Mesodermal cell (in vitro differentiated cells): ENCODE measurements around the gene WWC1.

Experiments
- H3K27ac ChIP-seq: 2 replicates; pipeline ENCODE4 v1.7.0; 2013; ENCODE audit warnings: mild to moderate bottlenecking, low read depth, low read length, moderate library complexity; ENCODE audit not compliant: severe bottlenecking
- H3K36me3 ChIP-seq: 2 replicates; pipeline ENCODE4 v1.7.1; 2013; ENCODE audit warnings: mild to moderate bottlenecking, low read length, moderate library complexity; ENCODE audit not compliant: control insufficient read depth, insufficient read depth
- H3K4me1 ChIP-seq: one replicate; pipeline ENCODE4 v1.7.1; 2013; ENCODE audit warnings: mild to moderate bottlenecking, low read length; ENCODE audit not compliant: insufficient read depth, control insufficient read depth, poor library complexity, severe bottlenecking
- H3K4me3 ChIP-seq: 2 replicates; pipeline ENCODE4 v1.7.0; 2013; ENCODE audit warnings: low read length, control low read depth, mild to moderate bottlenecking; ENCODE audit not compliant: insufficient read depth, poor library complexity, severe bottlenecking; ENCODE audit errors: extremely low read depth
- H3K9me3 ChIP-seq: 2 replicates; pipeline ENCODE4 v1.7.1; 2013; ENCODE audit warnings: mild to moderate bottlenecking, low read length, moderate library complexity; ENCODE audit not compliant: control insufficient read depth
- WGBS, 2 experiments: methylation state at CpG; one replicate each; pipeline ENCODE4 v1.1.5; 2013; ENCODE audit warnings: missing lambda C conversion rate in 2 of 2; ENCODE audit not compliant: insufficient coverage in 2 of 2; 5-methylcytosine and 5-hydroxymethylcytosine counted together

WWC1 gene

DNA sequence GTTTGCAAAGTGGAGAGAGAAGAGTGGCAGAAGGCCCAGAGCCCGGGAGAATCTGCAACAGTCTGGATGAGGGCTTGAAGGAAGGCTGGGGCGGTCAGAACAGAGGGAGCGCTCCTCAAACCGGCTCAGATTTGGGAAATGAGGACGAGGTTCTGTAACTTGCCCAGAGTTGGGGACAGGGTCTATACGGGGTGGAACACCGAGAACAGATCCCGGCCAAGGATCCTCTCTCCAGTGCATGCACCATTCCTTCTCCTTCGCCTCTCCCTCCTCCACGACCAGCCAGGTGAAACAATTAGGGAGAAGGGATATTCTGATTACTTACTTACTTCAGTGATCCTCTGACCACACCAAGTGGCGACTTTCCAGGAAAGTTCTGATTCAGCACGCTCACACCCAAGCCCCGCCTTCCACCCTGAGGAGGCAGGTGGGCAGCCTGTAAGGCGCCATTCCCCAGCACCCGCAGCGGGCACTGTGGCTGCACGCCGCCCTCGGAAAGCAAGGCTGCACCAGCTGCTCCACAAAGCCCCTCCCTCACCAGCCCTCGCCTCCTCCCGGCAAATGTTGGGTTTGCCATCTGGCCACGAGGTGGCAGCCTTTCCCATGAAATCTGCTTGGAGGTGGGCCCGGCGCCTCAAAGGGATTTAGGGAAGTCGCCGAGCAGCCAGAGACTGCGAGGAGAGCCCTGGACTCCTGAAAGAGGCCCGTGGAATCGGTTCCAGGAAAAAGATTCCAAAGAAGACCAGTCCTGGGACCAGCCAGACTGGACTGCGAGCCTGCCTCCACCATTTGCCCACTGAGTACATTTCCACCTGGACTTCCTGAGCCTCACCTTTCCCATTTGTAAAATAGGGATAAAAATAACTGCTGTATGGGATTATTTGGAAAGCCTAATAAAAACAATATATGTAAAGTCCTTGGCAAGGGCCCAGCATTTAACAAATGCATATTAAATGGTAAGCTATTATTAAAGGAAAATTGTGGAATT is 22.2 kb upstream of the WWC1 start:
- Histone ChIP-seq H3K4me3 (peak overlapping the region; percentile 24), H3K27ac (peak overlapping the region; percentile 71), H3K36me3 (no peaks in the 10 kb centered on the region), H3K9me3 (no peaks in the 10 kb centered on the region), H3K4me1 (peaks cover 10% of the 10 kb centered on the region)
- 8 to 11% methylated on average over 22 to 28 of the region's 30 CpGs for WGBS, 2 experiments

DNA sequence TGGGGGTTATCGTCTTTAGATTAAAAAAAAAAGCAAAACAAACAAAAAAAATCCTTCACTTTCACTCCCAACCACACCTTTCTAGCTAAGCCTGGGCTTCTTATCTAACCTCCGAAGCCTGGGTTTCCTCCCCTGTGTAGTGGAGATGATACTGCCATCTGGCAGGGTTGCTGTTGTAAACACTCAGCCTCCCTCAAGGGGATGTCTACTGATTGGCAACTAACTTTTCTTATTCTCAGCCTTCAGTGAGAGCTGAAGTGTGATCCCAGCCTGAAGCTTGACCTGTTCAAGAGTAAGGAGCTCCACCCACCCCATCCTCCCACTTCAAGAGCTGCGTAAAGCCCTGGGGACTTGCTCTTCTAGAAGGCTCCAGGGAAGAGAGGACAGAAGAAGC is 21.5 kb upstream of the WWC1 start:
- no peaks in the 10 kb centered on the region for H3K9me3 ChIP-seq
- WGBS, 2 experiments, result 38% methylated on average over 1 of the region's 3 CpGs; no CpG with 5 or more reads in 1 of the 2 experiments
- H3K4me1 ChIP-seq, result peaks cover 10% of the 10 kb centered on the region
- peak overlapping the region; percentile 9 for H3K4me3 ChIP-seq
- H3K27ac ChIP-seq, result peak overlapping the region; percentile 71
- H3K36me3 ChIP-seq, result no peaks in the 10 kb centered on the region

DNA sequence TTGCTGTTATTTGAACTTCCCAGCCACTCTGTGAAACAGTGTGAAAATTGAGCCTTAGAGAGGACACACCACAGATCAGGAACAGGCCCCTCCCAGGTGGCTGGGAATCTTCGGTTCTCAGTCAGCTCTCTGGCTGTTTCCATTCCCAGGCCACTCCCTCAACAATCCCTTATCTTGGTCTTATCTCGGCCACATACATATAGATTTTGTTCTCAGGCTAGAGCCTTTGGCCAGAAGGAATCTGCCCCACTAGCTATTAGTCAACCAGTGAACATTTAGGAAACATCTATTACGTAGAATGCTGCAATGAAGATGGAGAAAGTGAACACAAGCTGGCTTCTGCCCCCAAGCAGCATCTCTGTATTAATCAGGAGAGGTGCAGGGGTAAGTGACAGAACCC is 21.0 kb upstream of the WWC1 start:
- no peak overlapping the region for H3K4me3 ChIP-seq
- 69 to 71% methylated on average over 1 to 2 of the region's 3 CpGs for WGBS, 2 experiments
- no peaks in the 10 kb centered on the region for H3K9me3 ChIP-seq
- peak overlapping the region; percentile 71 for H3K27ac ChIP-seq
- no peaks in the 10 kb centered on the region for H3K36me3 ChIP-seq
- H3K4me1 ChIP-seq, result peaks cover 10% of the 10 kb centered on the region

DNA sequence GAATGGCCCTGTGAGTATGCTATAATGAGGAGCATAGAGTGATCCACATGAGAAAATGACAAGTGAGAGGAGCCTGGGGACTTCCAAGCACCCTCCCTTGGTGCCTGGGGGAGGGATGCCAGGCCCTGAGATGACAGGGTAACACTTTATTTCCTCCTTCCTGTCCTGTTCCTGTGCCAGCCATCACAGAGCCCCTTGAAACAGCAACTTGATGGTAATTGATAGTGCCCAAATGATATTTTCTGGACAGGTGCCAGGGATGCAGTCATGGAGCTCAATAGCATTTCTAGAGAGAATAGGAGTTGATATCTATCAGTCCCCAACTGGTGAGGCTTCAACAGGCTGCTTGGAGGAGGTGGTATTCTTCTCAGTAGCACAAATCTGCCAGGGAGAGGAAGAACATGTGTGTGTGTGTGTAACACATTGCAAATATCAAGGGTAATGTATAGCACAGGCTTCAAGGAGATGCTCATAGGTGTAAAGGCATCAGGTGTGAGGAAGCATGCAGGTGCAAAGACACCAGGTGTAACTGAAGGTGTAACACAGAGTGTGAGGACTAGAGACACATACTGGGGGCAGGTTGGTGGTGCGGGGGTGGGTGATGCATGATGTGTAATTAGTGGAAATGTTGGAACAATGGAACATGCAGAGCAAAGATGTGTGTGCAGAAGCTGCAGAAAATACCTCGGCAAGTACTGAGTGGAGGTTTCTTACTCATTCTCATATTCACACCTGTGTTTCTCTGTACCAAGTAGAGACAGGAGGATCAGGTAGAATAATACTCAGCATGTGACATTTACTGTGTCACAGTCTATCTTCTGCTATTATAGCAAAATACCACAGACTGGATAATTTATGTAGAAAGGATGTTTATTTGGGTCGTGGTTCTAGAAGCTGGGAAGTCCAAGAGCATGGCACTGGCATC is 18.1 kb upstream of the WWC1 start:
- Histone ChIP-seq H3K9me3 (no peaks in the 10 kb centered on the region), H3K4me1 (peaks cover 10% of the 10 kb centered on the region), H3K4me3 (no peak overlapping the region), H3K27ac (no peak overlapping the region), H3K36me3 (no peaks in the 10 kb centered on the region)
- WGBS, 2 experiments, result 80 to 100% methylated on average over 1 of the region's 3 CpGs

DNA sequence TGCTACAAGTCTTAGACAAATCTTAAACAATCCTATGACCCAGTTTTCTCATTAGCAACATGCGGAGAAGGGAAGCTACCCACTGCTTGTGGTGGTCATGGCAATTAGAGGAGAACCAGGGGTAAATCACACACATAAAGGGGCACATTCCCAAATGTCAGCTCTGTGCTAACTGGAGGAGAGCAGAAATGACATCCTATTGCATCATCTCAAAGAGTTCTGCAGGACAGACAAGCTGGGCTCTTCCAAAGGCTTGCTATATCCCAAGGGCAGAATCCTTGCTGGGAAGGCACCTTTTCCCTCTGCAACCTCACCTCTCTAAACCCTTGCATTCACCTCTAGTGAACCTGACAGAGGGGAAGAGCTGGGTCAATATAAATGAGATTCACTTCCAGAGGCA is 17.0 kb upstream of the WWC1 start:
- no peaks in the 10 kb centered on the region for H3K9me3 ChIP-seq
- no peak overlapping the region for H3K4me3 ChIP-seq
- peaks cover 10% of the 10 kb centered on the region for H3K4me1 ChIP-seq
- WGBS, 2 experiments, result 83% methylated on average over 1 of the region's 1 CpG; no CpG with 5 or more reads in 1 of the 2 experiments
- H3K36me3 ChIP-seq, result no peaks in the 10 kb centered on the region
- H3K27ac ChIP-seq, result no peak overlapping the region

DNA sequence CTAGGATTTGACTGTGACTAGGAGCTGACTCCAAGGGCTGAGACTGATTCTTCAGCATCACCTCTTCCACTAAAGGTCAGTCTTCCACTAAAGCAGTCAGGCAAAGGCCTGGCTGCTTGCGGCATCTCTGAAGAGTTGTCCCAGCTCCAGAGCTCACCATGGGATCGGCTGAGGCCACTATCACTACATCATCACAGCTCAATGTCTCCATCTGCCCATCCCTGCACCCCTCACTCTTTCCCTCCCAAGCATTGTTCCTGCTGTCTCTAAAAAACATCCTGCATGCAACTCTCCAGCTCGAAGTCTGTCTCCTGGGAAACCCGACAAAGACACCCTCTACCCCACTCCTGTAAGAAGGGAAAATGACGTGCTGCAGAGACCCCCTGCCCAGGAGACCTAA is 15.5 kb upstream of the WWC1 start:
- 84 to 95% methylated on average over 2 of the region's 5 CpGs for WGBS, 2 experiments
- Histone ChIP-seq H3K36me3 (no peaks in the 10 kb centered on the region), H3K9me3 (no peaks in the 10 kb centered on the region), H3K4me1 (no peaks in the 10 kb centered on the region), H3K4me3 (no peak overlapping the region), H3K27ac (no peak overlapping the region)

DNA sequence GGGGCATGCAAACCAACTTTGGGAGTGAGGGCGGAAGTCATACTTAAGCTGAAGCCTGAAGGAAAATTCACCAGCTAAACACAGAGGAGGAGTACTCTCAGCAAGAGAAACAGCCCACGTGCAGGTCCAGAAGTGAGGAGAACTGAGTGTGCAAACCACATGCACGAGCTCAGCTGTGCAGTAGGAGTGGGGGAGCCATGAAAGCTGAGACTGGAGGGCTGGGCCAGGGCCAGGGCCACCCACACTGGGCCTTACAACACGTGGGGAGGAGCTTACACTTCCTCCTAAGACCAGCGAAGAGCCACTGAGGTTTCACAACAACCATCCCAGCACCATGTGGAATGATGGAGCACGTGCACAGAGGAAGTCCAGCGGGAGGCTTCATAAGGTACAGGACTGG is 9.3 kb upstream of the WWC1 start:
- no peak overlapping the region for H3K4me3 ChIP-seq
- no peak overlapping the region for H3K27ac ChIP-seq
- peaks cover 8% of the 10 kb centered on the region for H3K9me3 ChIP-seq
- no peaks in the 10 kb centered on the region for H3K36me3 ChIP-seq
- WGBS, 2 experiments, result 63 to 66% methylated on average over 5 to 6 of the region's 7 CpGs
- H3K4me1 ChIP-seq, result no peaks in the 10 kb centered on the region

DNA sequence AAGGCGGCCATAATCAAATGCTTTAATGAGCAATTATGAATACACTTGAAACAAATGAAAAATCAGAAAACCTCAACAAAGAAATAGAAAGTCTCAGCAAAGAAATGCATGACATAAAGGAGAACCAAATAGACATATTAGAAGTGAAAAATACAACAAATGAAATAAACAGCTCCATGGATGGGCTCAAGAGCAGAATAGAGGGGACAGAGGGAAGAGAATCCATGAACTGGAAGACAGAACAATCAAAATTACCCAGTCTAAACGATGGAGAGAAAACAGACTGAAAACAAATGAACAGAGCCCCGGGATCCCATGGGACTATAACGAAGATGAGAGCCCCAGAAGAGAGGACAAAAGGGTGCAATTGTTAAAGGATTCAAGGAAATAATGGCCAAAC is 6.6 kb upstream of the WWC1 start:
- H3K27ac ChIP-seq, result no peak overlapping the region
- WGBS, 2 experiments, result 65 to 76% methylated on average over 2 to 3 of the region's 4 CpGs
- H3K4me3 ChIP-seq, result no peak overlapping the region
- H3K9me3 ChIP-seq, result peaks cover 8% of the 10 kb centered on the region
- no peaks in the 10 kb centered on the region for H3K36me3 ChIP-seq
- H3K4me1 ChIP-seq, result peaks cover 2% of the 10 kb centered on the region

DNA sequence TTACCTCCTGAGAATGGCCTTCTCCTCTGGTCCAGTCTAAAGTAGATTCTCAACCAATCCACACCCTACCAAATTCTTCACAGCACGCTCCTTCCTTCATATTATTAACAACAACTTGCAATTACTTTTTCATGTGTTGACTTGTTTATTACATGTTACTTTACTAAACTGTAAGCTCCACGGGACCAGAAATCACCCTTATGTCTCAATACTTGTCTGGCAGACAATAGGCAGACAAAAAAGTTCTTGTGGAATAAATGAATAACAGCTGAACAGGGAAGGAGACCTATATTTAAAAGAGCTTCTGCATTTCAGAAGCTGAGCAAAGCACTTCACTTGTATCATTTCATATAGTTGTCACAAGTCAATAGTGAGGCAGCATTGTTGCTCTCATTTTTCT is 5.7 kb upstream of the WWC1 start:
- H3K36me3 ChIP-seq, result no peaks in the 10 kb centered on the region
- H3K9me3 ChIP-seq, result peaks cover 8% of the 10 kb centered on the region
- H3K27ac ChIP-seq, result no peak overlapping the region
- H3K4me1 ChIP-seq, result peaks cover 7% of the 10 kb centered on the region
- no CpG with 5 or more reads among the region's 2 CpGs for WGBS, 2 experiments
- no peak overlapping the region for H3K4me3 ChIP-seq

DNA sequence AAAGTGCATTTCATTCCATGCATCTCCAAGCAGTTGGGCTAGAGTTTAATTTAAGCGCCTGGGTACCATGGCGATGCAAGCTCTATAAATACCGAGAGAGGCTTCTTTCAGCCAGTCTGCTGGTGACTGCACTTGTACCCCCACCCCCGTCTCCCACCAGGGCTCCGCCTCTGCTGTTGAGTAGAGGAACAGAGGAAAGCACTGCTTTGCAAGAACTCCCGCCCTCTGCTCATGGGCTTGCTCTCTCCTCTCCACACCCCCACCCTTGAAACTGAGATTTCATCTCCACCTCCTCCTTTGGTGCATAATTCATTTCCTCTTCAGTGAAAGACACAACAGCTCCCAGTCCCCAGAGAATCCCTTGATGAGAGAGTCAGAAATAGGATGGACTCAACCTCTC is 5.1 kb upstream of the WWC1 start:
- no peak overlapping the region for H3K27ac ChIP-seq
- no peak overlapping the region for H3K4me3 ChIP-seq
- H3K9me3 ChIP-seq, result peaks cover 8% of the 10 kb centered on the region
- WGBS, 2 experiments, result 34 to 35% methylated on average over 3 of the region's 6 CpGs
- H3K4me1 ChIP-seq, result peaks cover 7% of the 10 kb centered on the region
- no peaks in the 10 kb centered on the region for H3K36me3 ChIP-seq
